Fibroblast of lung (primary cell): ENCODE data around the gene PCBP3.
"Not testable (repeated sequence)": the region's sequence is repeated elsewhere in the genome, so short reads cannot be mapped to it uniquely, and the experiment has no call there.

Experiments
- EZH2 ChIP-seq: IDR thresholded peaks from 2 replicates; pipeline ENCODE4 v1.5.1; 2012; ENCODE audit warnings: low read length, control low read depth, mild to moderate bottlenecking; ENCODE audit errors: missing control alignments
- TF ChIP-seq, protein P1 (sequence below), 2 donors: IDR thresholded peaks in 1 of 2; conservative IDR thresholded peaks in 1 of 2; 1 replicate in 1 of 2; 2 replicates in 1 of 2; pipeline ENCODE4 v1.5.1; 2011 to 2012; ENCODE audit warnings: low read length in 2 of 2, control low read depth in 1 of 2, inconsistent platforms in 1 of 2, low read depth in 1 of 2, mild to moderate bottlenecking in 1 of 2

DNA sequence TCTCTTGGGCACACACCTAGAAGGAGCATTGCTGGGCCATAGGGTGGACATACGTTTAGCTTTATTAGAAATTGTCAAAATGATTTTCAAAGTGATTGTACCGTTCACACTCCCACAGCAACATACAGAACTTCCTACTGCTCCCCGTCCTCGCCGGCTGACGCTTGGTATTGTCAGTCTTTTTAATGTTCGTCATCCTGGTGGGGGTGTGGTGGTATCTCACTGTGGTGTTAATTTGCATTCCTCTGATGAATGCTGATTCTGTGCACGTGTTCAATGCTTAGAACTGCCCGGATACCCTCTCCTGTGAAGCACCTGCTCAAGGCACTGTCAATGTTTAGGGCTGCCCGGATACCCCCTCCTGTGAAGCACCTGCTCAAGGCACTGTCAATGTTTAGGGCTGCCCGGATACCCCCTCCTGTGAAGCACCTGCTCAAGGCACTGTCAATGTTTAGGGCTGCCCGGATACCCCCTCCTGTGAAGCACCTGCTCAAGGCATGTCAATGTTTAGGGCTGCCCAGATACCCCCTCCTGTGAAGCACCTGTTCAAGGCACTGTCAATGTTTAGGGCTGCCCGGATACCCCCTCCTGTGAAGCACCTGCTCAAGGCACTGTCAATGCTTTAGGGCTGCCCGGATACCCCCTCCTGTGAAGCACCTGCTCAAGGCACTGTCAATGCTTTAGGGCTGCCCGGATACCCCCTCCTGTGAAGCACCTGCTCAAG is 34.6 kb upstream of the PCBP3 start:
- TF ChIP-seq, protein P1, sequence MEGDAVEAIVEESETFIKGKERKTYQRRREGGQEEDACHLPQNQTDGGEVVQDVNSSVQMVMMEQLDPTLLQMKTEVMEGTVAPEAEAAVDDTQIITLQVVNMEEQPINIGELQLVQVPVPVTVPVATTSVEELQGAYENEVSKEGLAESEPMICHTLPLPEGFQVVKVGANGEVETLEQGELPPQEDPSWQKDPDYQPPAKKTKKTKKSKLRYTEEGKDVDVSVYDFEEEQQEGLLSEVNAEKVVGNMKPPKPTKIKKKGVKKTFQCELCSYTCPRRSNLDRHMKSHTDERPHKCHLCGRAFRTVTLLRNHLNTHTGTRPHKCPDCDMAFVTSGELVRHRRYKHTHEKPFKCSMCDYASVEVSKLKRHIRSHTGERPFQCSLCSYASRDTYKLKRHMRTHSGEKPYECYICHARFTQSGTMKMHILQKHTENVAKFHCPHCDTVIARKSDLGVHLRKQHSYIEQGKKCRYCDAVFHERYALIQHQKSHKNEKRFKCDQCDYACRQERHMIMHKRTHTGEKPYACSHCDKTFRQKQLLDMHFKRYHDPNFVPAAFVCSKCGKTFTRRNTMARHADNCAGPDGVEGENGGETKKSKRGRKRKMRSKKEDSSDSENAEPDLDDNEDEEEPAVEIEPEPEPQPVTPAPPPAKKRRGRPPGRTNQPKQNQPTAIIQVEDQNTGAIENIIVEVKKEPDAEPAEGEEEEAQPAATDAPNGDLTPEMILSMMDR (conservative IDR thresholded peaks at IDR 0.05 in 1 of 2, IDR thresholded peaks at IDR 0.05 in 1 of 2; ENCODE audit: low read depth in 1 of 2, low read length in 2 of 2), result not testable (repeated sequence)
- not testable (repeated sequence) for TF ChIP-seq EZH2
